Measurements from ENCODE around the gene PPM1L.

PPM1L gene

GRCh38 chr3:160860346-160860745 is 104.3 kb downstream of the PPM1L start:
- no peak overlapping the region for H2BK5ac ChIP-seq (ENCODE audit: low read length)
- DNase-seq: no peak
- H2AK5ac ChIP-seq (ENCODE audit: low read length): no peak overlapping the region
- no peak overlapping the region for H3K4me2 ChIP-seq (ENCODE audit: low read length)
- H3K4me3 ChIP-seq (ENCODE audit: low read length): no peak overlapping the region
- no peak overlapping the region for H4K8ac ChIP-seq (ENCODE audit: low read depth, low read length)
- no peak overlapping the region for H3K9ac ChIP-seq (ENCODE audit: low read length)
- WGBS (ENCODE audit: extremely low coverage, insufficient coverage, low lambda C conversion rate): no CpG with 5 or more reads among the region's 1 CpG
- no peak overlapping the region for H3K23ac ChIP-seq (ENCODE audit: low read length)
- no peak overlapping the region for H2BK15ac ChIP-seq (replicated peaks; ENCODE audit: low read depth)
- H4K5ac ChIP-seq (ENCODE audit: low read length): no peak overlapping the region
- H3K18ac ChIP-seq (ENCODE audit: low read length): no peak overlapping the region
- H2BK120ac ChIP-seq (ENCODE audit: low read depth, low read length): no peak overlapping the region
- H3K56ac ChIP-seq (ENCODE audit: low read length): no peak overlapping the region
- no peaks in the 10 kb centered on the region for H3K27me3 ChIP-seq (ENCODE audit: insufficient read depth, low read length, poor library complexity)
- H3K79me2 ChIP-seq (ENCODE audit: control insufficient read depth, insufficient read depth, low read length): no peaks in the 10 kb centered on the region
- H3K4me1 ChIP-seq (ENCODE audit: control insufficient read depth, low read depth, low read length): no peaks in the 10 kb centered on the region
- H3K4ac ChIP-seq (ENCODE audit: low read depth, low read length): no peak overlapping the region
- no peak overlapping the region for H3K27ac ChIP-seq (ENCODE audit: low read depth, low read length)
- no peaks in the 10 kb centered on the region for H3K79me1 ChIP-seq (ENCODE audit: low read length)
- H3K36me3 ChIP-seq (ENCODE audit: control insufficient read depth, insufficient read depth, low read length): no peaks in the 10 kb centered on the region

DNA sequence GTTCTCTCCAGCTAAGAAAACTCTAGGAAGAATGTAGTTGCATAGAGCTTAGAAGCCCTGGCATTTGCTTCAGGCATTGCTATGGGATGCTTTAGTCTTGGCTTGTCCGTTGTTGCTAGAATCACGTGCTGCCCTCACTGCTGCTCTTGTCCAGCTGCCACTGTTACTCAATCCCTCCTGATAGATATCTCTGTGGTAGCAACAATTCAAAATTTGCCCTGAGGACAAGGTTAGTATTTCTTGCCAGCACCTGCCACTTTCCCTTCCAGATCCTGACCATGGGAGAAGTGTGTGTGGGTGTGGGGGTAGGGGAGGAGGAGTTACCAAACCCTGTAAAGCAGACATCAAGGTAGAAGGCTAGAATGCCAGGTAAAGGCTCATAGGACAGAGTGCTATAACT is 113.8 kb downstream of the PPM1L start:
- Histone ChIP-seq H3K36me3 (ENCODE audit: control insufficient read depth, insufficient read depth, low read length) (no peaks in the 10 kb centered on the region), H4K8ac (ENCODE audit: low read depth, low read length) (no peak overlapping the region), H2BK5ac (ENCODE audit: low read length) (no peak overlapping the region), H3K27ac (ENCODE audit: low read depth, low read length) (no peak overlapping the region), H3K56ac (ENCODE audit: low read length) (no peak overlapping the region), H4K5ac (ENCODE audit: low read length) (no peak overlapping the region), H3K23ac (ENCODE audit: low read length) (no peak overlapping the region), H2BK120ac (ENCODE audit: low read depth, low read length) (no peak overlapping the region), H3K4me1 (ENCODE audit: control insufficient read depth, low read depth, low read length) (no peaks in the 10 kb centered on the region), H3K79me2 (ENCODE audit: control insufficient read depth, insufficient read depth, low read length) (no peaks in the 10 kb centered on the region), H2AK5ac (ENCODE audit: low read length) (no peak overlapping the region), H3K27me3 (ENCODE audit: insufficient read depth, low read length, poor library complexity) (no peaks in the 10 kb centered on the region), H3K79me1 (ENCODE audit: low read length) (no peaks in the 10 kb centered on the region), H2BK15ac (replicated peaks; ENCODE audit: low read depth) (no peak overlapping the region), H3K4ac (ENCODE audit: low read depth, low read length) (no peak overlapping the region), H3K18ac (ENCODE audit: low read length) (no peak overlapping the region), H3K4me3 (ENCODE audit: low read length) (no peak overlapping the region), H3K4me2 (ENCODE audit: low read length) (no peak overlapping the region), H3K9ac (ENCODE audit: low read length) (no peak overlapping the region)
- no CpG with 5 or more reads among the region's 2 CpGs for WGBS (ENCODE audit: extremely low coverage, insufficient coverage, low lambda C conversion rate)
- DNase-seq: no peak

DNA sequence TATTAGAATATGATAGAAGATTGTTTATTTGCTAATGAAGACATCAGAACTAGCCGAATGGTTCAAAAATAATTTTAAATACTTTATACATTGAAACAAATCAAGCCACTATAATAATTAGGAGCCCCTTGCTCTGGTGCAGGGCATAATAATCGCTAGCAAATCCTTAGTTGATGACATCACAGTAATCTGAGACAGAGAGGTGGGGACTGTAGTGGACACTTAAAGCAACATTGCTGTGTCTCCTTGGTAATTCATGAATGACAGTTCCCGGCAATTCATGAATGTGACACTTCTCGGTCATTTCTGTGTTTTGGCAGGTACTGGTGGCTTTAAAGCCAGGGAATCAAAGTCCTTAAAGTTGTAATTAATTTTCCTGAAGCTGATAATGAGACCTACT is 114.3 kb downstream of the PPM1L start:
- Histone ChIP-seq H3K27ac (ENCODE audit: low read depth, low read length) (no peak overlapping the region), H3K4me3 (ENCODE audit: low read length) (no peak overlapping the region), H3K9ac (ENCODE audit: low read length) (no peak overlapping the region), H3K4me2 (ENCODE audit: low read length) (no peak overlapping the region), H4K8ac (ENCODE audit: low read depth, low read length) (no peak overlapping the region), H2BK15ac (replicated peaks; ENCODE audit: low read depth) (no peak overlapping the region), H3K56ac (ENCODE audit: low read length) (no peak overlapping the region), H3K79me2 (ENCODE audit: control insufficient read depth, insufficient read depth, low read length) (no peaks in the 10 kb centered on the region), H3K4ac (ENCODE audit: low read depth, low read length) (no peak overlapping the region), H3K79me1 (ENCODE audit: low read length) (no peaks in the 10 kb centered on the region), H3K18ac (ENCODE audit: low read length) (no peak overlapping the region), H3K36me3 (ENCODE audit: control insufficient read depth, insufficient read depth, low read length) (no peaks in the 10 kb centered on the region), H3K4me1 (ENCODE audit: control insufficient read depth, low read depth, low read length) (no peaks in the 10 kb centered on the region), H2BK120ac (ENCODE audit: low read depth, low read length) (no peak overlapping the region), H3K27me3 (ENCODE audit: insufficient read depth, low read length, poor library complexity) (no peaks in the 10 kb centered on the region), H4K5ac (ENCODE audit: low read length) (no peak overlapping the region), H2AK5ac (ENCODE audit: low read length) (no peak overlapping the region), H2BK5ac (ENCODE audit: low read length) (no peak overlapping the region), H3K23ac (ENCODE audit: low read length) (no peak overlapping the region)
- WGBS (ENCODE audit: extremely low coverage, insufficient coverage, low lambda C conversion rate): no CpG with 5 or more reads among the region's 4 CpGs
- DNase-seq: no peak

GRCh38 chr3:160874736-160875135 is 118.7 kb downstream of the PPM1L start:
- no peak overlapping the region for H4K5ac ChIP-seq (ENCODE audit: low read length)
- H2AK5ac ChIP-seq (ENCODE audit: low read length): no peak overlapping the region
- no peak overlapping the region for H4K8ac ChIP-seq (ENCODE audit: low read depth, low read length)
- H2BK15ac ChIP-seq (replicated peaks; ENCODE audit: low read depth): no peak overlapping the region
- H3K18ac ChIP-seq (ENCODE audit: low read length): no peak overlapping the region
- no peak overlapping the region for H3K4ac ChIP-seq (ENCODE audit: low read depth, low read length)
- no peaks in the 10 kb centered on the region for H3K79me1 ChIP-seq (ENCODE audit: low read length)
- H3K9ac ChIP-seq (ENCODE audit: low read length): no peak overlapping the region
- DNase-seq: no peak
- no peaks in the 10 kb centered on the region for H3K4me1 ChIP-seq (ENCODE audit: control insufficient read depth, low read depth, low read length)
- no peak overlapping the region for H3K4me2 ChIP-seq (ENCODE audit: low read length)
- no peaks in the 10 kb centered on the region for H3K79me2 ChIP-seq (ENCODE audit: control insufficient read depth, insufficient read depth, low read length)
- H3K56ac ChIP-seq (ENCODE audit: low read length): no peak overlapping the region
- H3K27ac ChIP-seq (ENCODE audit: low read depth, low read length): no peak overlapping the region
- H3K23ac ChIP-seq (ENCODE audit: low read length): no peak overlapping the region
- H3K4me3 ChIP-seq (ENCODE audit: low read length): no peak overlapping the region
- no peaks in the 10 kb centered on the region for H3K36me3 ChIP-seq (ENCODE audit: control insufficient read depth, insufficient read depth, low read length)
- H2BK5ac ChIP-seq (ENCODE audit: low read length): no peak overlapping the region
- no peak overlapping the region for H2BK120ac ChIP-seq (ENCODE audit: low read depth, low read length)
- H3K27me3 ChIP-seq (ENCODE audit: insufficient read depth, low read length, poor library complexity): no peaks in the 10 kb centered on the region

DNA sequence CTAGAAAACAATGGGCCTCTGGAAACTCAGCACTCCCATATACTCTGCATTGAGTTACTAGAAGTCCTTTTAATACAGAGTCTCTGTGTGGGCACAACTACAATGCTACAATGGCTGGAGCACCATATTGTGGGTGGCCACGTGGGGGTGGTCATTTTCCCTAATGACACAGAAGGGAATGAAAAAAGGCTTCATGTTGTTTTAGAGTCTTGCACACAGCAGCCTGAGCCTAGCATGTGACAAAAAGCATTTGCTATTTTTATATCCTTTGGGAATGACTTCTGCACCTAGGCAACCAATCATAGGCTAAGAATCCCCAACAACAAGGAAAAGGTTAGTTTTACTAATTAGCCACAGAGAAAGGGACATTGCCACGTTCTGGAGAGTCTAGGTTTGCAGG is 120.6 kb downstream of the PPM1L start:
- Histone ChIP-seq H3K56ac (ENCODE audit: low read length) (no peak overlapping the region), H3K79me2 (ENCODE audit: control insufficient read depth, insufficient read depth, low read length) (no peaks in the 10 kb centered on the region), H3K4me2 (ENCODE audit: low read length) (no peak overlapping the region), H2BK15ac (replicated peaks; ENCODE audit: low read depth) (no peak overlapping the region), H3K36me3 (ENCODE audit: control insufficient read depth, insufficient read depth, low read length) (no peaks in the 10 kb centered on the region), H2AK5ac (ENCODE audit: low read length) (no peak overlapping the region), H2BK5ac (ENCODE audit: low read length) (no peak overlapping the region), H4K5ac (ENCODE audit: low read length) (no peak overlapping the region), H3K4me3 (ENCODE audit: low read length) (no peak overlapping the region), H3K18ac (ENCODE audit: low read length) (no peak overlapping the region), H4K8ac (ENCODE audit: low read depth, low read length) (no peak overlapping the region), H3K27me3 (ENCODE audit: insufficient read depth, low read length, poor library complexity) (no peaks in the 10 kb centered on the region), H3K27ac (ENCODE audit: low read depth, low read length) (no peak overlapping the region), H3K9ac (ENCODE audit: low read length) (no peak overlapping the region), H3K23ac (ENCODE audit: low read length) (no peak overlapping the region), H3K79me1 (ENCODE audit: low read length) (no peaks in the 10 kb centered on the region), H3K4ac (ENCODE audit: low read depth, low read length) (no peak overlapping the region), H2BK120ac (ENCODE audit: low read depth, low read length) (no peak overlapping the region), H3K4me1 (ENCODE audit: control insufficient read depth, low read depth, low read length) (no peaks in the 10 kb centered on the region)
- WGBS (ENCODE audit: extremely low coverage, insufficient coverage, low lambda C conversion rate): no CpG with 5 or more reads among the region's 2 CpGs
- no peak for DNase-seq

DNA sequence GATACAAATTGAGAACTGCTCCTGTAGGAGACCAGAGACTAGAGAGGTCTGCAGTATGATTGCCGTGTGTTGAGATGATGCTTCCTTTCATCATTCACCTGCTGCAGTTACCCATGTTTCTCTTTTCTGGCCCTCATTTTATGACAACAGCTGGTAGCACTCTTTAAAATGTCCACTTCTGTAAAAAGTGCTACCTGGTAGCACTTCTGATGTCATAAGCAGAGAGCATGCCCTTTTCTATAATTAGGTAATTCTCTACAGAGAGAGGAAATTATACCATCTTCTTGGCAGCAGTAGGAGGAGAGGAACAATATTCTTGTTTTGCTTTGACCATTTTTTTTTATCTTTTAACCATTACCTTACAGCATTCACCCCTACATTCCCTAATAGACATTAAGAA is 123.8 kb downstream of the PPM1L start:
- WGBS (ENCODE audit: extremely low coverage, insufficient coverage, low lambda C conversion rate): no CpG with 5 or more reads among the region's 1 CpG
- no peak overlapping the region for H3K9ac ChIP-seq (ENCODE audit: low read length)

More for the DNA sequence above, 123.8 kb downstream of the PPM1L start:
- Histone ChIP-seq H3K27me3 (ENCODE audit: insufficient read depth, low read length, poor library complexity) (no peaks in the 10 kb centered on the region), H3K4me3 (ENCODE audit: low read length) (no peak overlapping the region), H3K4me2 (ENCODE audit: low read length) (no peak overlapping the region), H3K27ac (ENCODE audit: low read depth, low read length) (no peak overlapping the region), H3K4ac (ENCODE audit: low read depth, low read length) (no peak overlapping the region), H3K4me1 (ENCODE audit: control insufficient read depth, low read depth, low read length) (no peaks in the 10 kb centered on the region), H3K36me3 (ENCODE audit: control insufficient read depth, insufficient read depth, low read length) (no peaks in the 10 kb centered on the region), H3K56ac (ENCODE audit: low read length) (no peak overlapping the region), H2BK5ac (ENCODE audit: low read length) (no peak overlapping the region), H3K79me1 (ENCODE audit: low read length) (no peaks in the 10 kb centered on the region), H2BK120ac (ENCODE audit: low read depth, low read length) (no peak overlapping the region), H4K8ac (ENCODE audit: low read depth, low read length) (no peak overlapping the region), H2BK15ac (replicated peaks; ENCODE audit: low read depth) (no peak overlapping the region), H3K18ac (ENCODE audit: low read length) (no peak overlapping the region), H2AK5ac (ENCODE audit: low read length) (no peak overlapping the region), H3K23ac (ENCODE audit: low read length) (no peak overlapping the region), H3K79me2 (ENCODE audit: control insufficient read depth, insufficient read depth, low read length) (no peaks in the 10 kb centered on the region), H4K5ac (ENCODE audit: low read length) (no peak overlapping the region)
- no peak for DNase-seq

Measured in mesendoderm (in vitro differentiated cells).